HT-29 (cell line): ENCODE data around the gene TEAD1. TPM values are rescaled to one million over a fixed set of nuclear protein-coding genes. Genes with fewer than 3 reads are reported as not detected.
A peak's percentile ranks its signal among the peaks of the same experiment; 100 is the strongest.

Experiments used
- DNase-seq: peaks from one replicate; pipeline ENCODE4 v3.0.0-alpha.2; 2015; ENCODE audit warnings: low spot score
- total RNA-seq: library from RNA; depleted of rRNA; stranded (reverse); fragments of >200 nt; shearing (Covaris generic); gene quantifications from 2 replicates; pipeline ENCODE4 v1.2.3, GENCODE V29; 2014

Gene TEAD1
- total RNA-seq, 1 experiment from 2014 or later, result 102 TPM

- no peak for DNase-seq
Measured at GRCh38 chr11:12809864-12810567, 135.8 kb downstream of the TEAD1 start.

- DNase-seq, result no peak
Measured at GRCh38 chr11:12810568-12810894, 136.3 kb downstream of the TEAD1 start.

GRCh38 chr11:12811861-12812260 lies 137.6 kb downstream of the TEAD1 start:
- no peak for DNase-seq

- peak; percentile 34 for DNase-seq
Measured at GRCh38 chr11:12812849-12813248, 138.6 kb downstream of the TEAD1 start.

- DNase-seq, result peak; percentile 87
Measured at GRCh38 chr11:12813371-12814225, 139.4 kb downstream of the TEAD1 start.

GRCh38 chr11:12815129-12815480 lies 140.9 kb downstream of the TEAD1 start:
- no peak for DNase-seq

- DNase-seq, result no peak
Measured at GRCh38 chr11:12815931-12816494, 141.8 kb downstream of the TEAD1 start.

GRCh38 chr11:12817681-12818332 lies 143.6 kb downstream of the TEAD1 start:
- no peak for DNase-seq

GRCh38 chr11:12818333-12819015 lies 144.3 kb downstream of the TEAD1 start:
- no peak for DNase-seq

- DNase-seq, result no peak
Measured at GRCh38 chr11:12822392-12823022, 148.3 kb downstream of the TEAD1 start.

GRCh38 chr11:12824281-12825041 lies 150.2 kb downstream of the TEAD1 start:
- DNase-seq, result no peak

- no peak for DNase-seq
Measured at GRCh38 chr11:12826441-12826840, 152.2 kb downstream of the TEAD1 start.

- no peak for DNase-seq
Measured at GRCh38 chr11:12827369-12827768, 153.1 kb downstream of the TEAD1 start.

- peak; percentile 81 for DNase-seq
Measured at GRCh38 chr11:12827929-12828812, 153.9 kb downstream of the TEAD1 start.

- no peak for DNase-seq
Measured at GRCh38 chr11:12829131-12829530, 154.9 kb downstream of the TEAD1 start.

- DNase-seq, result no peak
Measured at GRCh38 chr11:12829540-12830314, 155.5 kb downstream of the TEAD1 start.

GRCh38 chr11:12831471-12832202 lies 157.4 kb downstream of the TEAD1 start:
- DNase-seq, result no peak
